ENCODE data around the gene CSNK2A3. TPM values are rescaled to one million over a fixed set of nuclear protein-coding genes. Genes with fewer than 3 reads are reported as not detected.
A peak's percentile ranks its signal among the peaks of the same experiment; 100 is the strongest.

Gene CSNK2A3
- total and polyA plus RNA-seq, 12 donors = 0.57 to 2.2 (median 0.99) TPM; not detected in 1

GRCh38 chr11:11380340-11380739 is 27.3 kb upstream of the CSNK2A3 start:
- Histone ChIP-seq H3K27ac (no peak overlapping the region), H3K27me3 (no peaks in the 10 kb centered on the region), H3K36me3 (peaks cover 0 to 38% (median under 1%) of the 10 kb centered on the region in 9 donors), H3K4me3 (no peak overlapping the region), H3K4me1 (peaks cover 0 to 7% (median 0%) of the 10 kb centered on the region in 9 donors), H3K9me3 (no peaks in the 10 kb centered on the region)
- 95 to 100% methylated on average over 2 of the region's 2 CpGs for WGBS, 2 donors
- ATAC-seq (no peak), DNase-seq (no peak)
- intact Hi-C loops (cut with DNase I) = no loop called here
- TF ChIP-seq CTCF (IDR thresholded peaks at IDR 0.05) = no peak

DNA sequence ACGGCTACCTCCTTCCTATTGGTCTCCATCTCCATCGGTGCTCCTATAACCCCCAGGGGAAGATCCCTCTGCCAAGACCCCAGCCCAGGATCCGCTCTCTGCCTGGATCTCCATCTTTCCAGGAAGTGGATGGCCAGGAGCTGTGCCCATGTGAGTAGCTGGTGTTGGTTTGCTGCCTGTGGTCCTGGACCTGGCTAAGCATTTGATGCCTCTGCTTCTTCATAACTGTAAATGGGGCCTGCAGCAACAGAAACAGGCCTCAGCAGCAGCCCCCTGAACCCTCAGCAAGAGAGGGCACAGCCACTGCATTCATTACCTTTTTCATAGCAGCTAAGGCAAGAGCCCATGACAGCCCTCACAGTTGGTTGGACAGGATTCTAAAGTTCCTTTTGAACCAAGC is 26.6 kb upstream of the CSNK2A3 start:
- WGBS, 2 donors = 94 to 95% methylated on average over 3 of the region's 3 CpGs
- H3K27me3 ChIP-seq = no peaks in the 10 kb centered on the region
- peaks cover 0 to 45% (median 6%) of the 10 kb centered on the region in 9 donors for H3K36me3 ChIP-seq
- H3K4me1 ChIP-seq = peaks cover 0 to 7% (median 0%) of the 10 kb centered on the region in 9 donors
- H3K9me3 ChIP-seq = no peaks in the 10 kb centered on the region
- TF ChIP-seq CTCF (IDR thresholded peaks at IDR 0.05) = no peak
- intact Hi-C loops (cut with DNase I) = no loop called here
- H3K27ac ChIP-seq = no peak overlapping the region
- ATAC-seq (no peak), DNase-seq (no peak)
- no peak overlapping the region for H3K4me3 ChIP-seq

- no peak for TF ChIP-seq CTCF (IDR thresholded peaks at IDR 0.05)
- DNase-seq = no peak
- no peaks in the 10 kb centered on the region for H3K9me3 ChIP-seq
- intact Hi-C loops (cut with DNase I) = no loop called here
- 90 to 93% methylated on average over 8 of the region's 8 CpGs for WGBS, 2 donors
- H3K27ac ChIP-seq = no peak overlapping the region
- ATAC-seq = peak in 2 of 8 donors; percentile 9 to 16
- peaks cover 0 to 55% (median 6%) of the 10 kb centered on the region in 9 donors for H3K36me3 ChIP-seq
- H3K27me3 ChIP-seq = no peaks in the 10 kb centered on the region
- no peak overlapping the region for H3K4me3 ChIP-seq
- H3K4me1 ChIP-seq = peaks cover 0 to 7% (median 0%) of the 10 kb centered on the region in 9 donors
Measured at GRCh38 chr11:11378184-11378940, 25.3 kb upstream of the CSNK2A3 start.

GRCh38 chr11:11374358-11375148 is 21.5 kb upstream of the CSNK2A3 start:
- Histone ChIP-seq H3K27ac (no peak overlapping the region), H3K27me3 (no peaks in the 10 kb centered on the region), H3K4me1 (peaks cover 0 to 9% (median 0%) of the 10 kb centered on the region in 9 donors), H3K9me3 (no peaks in the 10 kb centered on the region), H3K4me3 (no peak overlapping the region), H3K36me3 (peaks cover 0 to 92% (median 6%) of the 10 kb centered on the region in 9 donors)
- WGBS, 2 donors = 94 to 97% methylated on average over 7 of the region's 7 CpGs
- ATAC-seq (no peak), DNase-seq (no peak)
- intact Hi-C loops (cut with DNase I) = no loop called here
- TF ChIP-seq CTCF (IDR thresholded peaks at IDR 0.05) = no peak

Data from heart right ventricle (tissue), 16 donors.